Adrenal gland (tissue), 5 donors: ENCODE data around the gene IL11RA.

Experiments
- CTCF ChIP-seq, 6 experiments: fragments of 450-650 bp in 4 of 6; fragments of 200-600 bp in 2 of 6; sonication (generic) in 1 of 6; IDR thresholded peaks; 1 replicate in 5 of 6; 2 replicates in 1 of 6; pipeline versions ENCODE4 v1.5.1 to v1.8.0; 2016 to 2021; ENCODE audit warnings: antibody characterized with exemption in 6 of 6, mild to moderate bottlenecking in 2 of 6, moderate library complexity in 1 of 6
- POLR2A ChIP-seq, 2 donors: fragments of 450-650 bp; IDR thresholded peaks; one replicate each; pipeline ENCODE4 v1.6.1; 2017; ENCODE audit warnings: antibody characterized with exemption in 2 of 2, mild to moderate bottlenecking in 2 of 2, moderate library complexity in 1 of 2
- donor health status: DM: no; HTN: no; CAD: no.

- TF ChIP-seq CTCF (IDR thresholded peaks at IDR 0.05) = no peak
- TF ChIP-seq POLR2A (IDR thresholded peaks at IDR 0.05) = no peak
Measured at GRCh38 chr9:34709196-34709978, 57.4 kb downstream of the IL11RA start.
